SK-N-MC (cell line): ENCODE data around the gene COL1A2.

ENCODE experiments used
- DNase-seq: peaks from one replicate; pipeline ENCODE4 v3.0.0-alpha.2; 2011; ENCODE audit warnings: low read depth, low spot score
- H3K27ac ChIP-seq: fragments of 200-600 bp; sonication (generic); 2 replicates; pipeline ENCODE4 v1.5.1; 2016; ENCODE audit warnings: mixed run types
- H3K36me3 ChIP-seq: fragments of 200-600 bp; sonication (generic); 2 replicates; pipeline ENCODE4 v1.6.1; 2017; ENCODE audit warnings: antibody characterized with exemption, low read length, mixed read lengths; ENCODE audit not compliant: insufficient read depth
- H3K4me3 ChIP-seq: fragments of 200-600 bp; sonication (generic); 2 replicates; pipeline ENCODE4 v1.5.1; 2016
- H3K9ac ChIP-seq: fragments of 200-600 bp; sonication (generic); 2 replicates; pipeline ENCODE4 v1.8.0; 2017; ENCODE audit warnings: mixed run types, mixed read lengths; ENCODE audit not compliant: insufficient read length
- H3K9me3 ChIP-seq: fragments of 200-600 bp; sonication (generic); 2 replicates; pipeline ENCODE4 v1.6.1; 2017; ENCODE audit warnings: low read depth, mild to moderate bottlenecking, antibody characterized with exemption, low read length, moderate library complexity, mixed read lengths
- EZH2 ChIP-seq: fragments of 200-600 bp; sonication (generic); IDR thresholded peaks from one replicate; pipeline ENCODE4 v1.6.1; 2017; ENCODE audit warnings: antibody characterized with exemption
- FOXP2 ChIP-seq: optimal IDR thresholded peaks from 2 replicates; pipeline ENCODE3; 2011; ENCODE audit warnings: mild to moderate bottlenecking, moderate library complexity; ENCODE audit not compliant: insufficient read depth; ENCODE audit errors: extremely low read length, control extremely low read depth
- POLR2AphosphoS5 ChIP-seq: IDR thresholded peaks from 2 replicates; pipeline ENCODE4 v1.6.1; 2012; ENCODE audit warnings: mild to moderate bottlenecking, low read depth, low read length, borderline replicate concordance

COL1A2 gene

DNA sequence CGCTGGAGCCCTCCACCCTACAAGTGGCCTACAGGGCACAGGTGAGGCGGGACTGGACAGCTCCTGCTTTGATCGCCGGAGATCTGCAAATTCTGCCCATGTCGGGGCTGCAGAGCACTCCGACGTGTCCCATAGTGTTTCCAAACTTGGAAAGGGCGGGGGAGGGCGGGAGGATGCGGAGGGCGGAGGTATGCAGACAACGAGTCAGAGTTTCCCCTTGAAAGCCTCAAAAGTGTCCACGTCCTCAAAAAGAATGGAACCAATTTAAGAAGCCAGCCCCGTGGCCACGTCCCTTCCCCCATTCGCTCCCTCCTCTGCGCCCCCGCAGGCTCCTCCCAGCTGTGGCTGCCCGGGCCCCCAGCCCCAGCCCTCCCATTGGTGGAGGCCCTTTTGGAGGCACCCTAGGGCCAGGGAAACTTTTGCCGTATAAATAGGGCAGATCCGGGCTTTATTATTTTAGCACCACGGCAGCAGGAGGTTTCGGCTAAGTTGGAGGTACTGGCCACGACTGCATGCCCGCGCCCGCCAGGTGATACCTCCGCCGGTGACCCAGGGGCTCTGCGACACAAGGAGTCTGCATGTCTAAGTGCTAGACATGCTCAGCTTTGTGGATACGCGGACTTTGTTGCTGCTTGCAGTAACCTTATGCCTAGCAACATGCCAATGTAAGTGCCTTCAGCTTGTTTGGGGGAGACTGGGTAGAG lies at the start of gene COL1A2:
COL1A2 (plus strand) TSS at position 459 of the 704 bp plus-strand sequence; CDS start at position 596, 137 bp downstream.
- DNase-seq: no peak
- Histone ChIP-seq H3K27ac (peak within 1 kb of the TSS; percentile 90), H3K9ac (peak within 1 kb of the TSS; percentile 78)

DNA sequence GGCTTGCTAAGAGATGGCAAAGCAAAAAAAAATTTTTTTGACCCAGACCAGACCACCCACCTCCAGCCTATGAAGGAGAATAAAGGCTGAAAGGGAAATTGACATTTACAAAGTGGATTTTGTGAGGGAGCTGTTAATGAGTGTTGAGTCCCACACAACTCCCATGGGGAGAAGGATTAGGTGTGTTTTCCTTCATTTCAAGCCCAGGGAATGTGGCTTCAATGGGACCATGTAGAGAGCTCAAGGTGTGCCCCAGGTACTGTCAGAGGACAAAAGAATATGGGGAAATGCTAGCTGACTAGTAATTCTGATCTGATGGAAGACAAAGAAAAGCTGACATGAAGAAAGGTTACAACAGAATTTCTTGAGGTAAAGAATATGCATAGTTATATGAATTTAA lies 48.8 kb upstream of the COL1A2 start:
- H3K9ac ChIP-seq: no peak overlapping the region
- TF ChIP-seq EZH2 (no peak), FOXP2 (no peak), POLR2AphosphoS5 (no peak)
- H3K4me3 ChIP-seq: no peak overlapping the region
- H3K9me3 ChIP-seq: no peaks in the 10 kb centered on the region
- no peaks in the 10 kb centered on the region for H3K36me3 ChIP-seq
- DNase-seq: no peak
- H3K27ac ChIP-seq: no peak overlapping the region

More for the DNA sequence above, at the start of gene COL1A2:
- TF ChIP-seq EZH2 (no peak), POLR2AphosphoS5 (peak; percentile 81), FOXP2 (no peak)
- Histone ChIP-seq H3K36me3 (peaks cover 14% of the 10 kb centered on the region), H3K4me3 (peak within 1 kb of the TSS; percentile 89), H3K9me3 (no peaks in the 10 kb centered on the region)

DNA sequence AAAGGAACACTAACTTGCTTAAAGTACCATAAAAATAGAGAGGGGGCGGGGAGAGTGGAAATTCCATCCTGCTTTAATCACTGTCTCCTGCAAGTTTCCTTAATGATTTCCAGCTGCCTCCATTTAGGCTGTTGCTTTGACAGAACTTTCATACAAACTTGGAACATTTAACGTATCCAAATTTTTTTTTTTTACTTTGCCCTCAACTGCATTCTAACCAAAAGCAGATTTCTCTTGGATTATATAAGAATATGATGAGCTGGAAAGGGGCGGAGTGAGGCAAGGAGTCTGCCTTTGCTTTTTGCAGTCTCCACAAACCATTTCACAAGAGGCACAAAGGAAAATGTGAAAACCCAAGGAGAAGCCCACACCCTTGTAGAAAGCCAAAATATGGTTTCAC lies 46.6 kb upstream of the COL1A2 start:
- Histone ChIP-seq H3K27ac (peak overlapping the region; percentile 100), H3K4me3 (peak overlapping the region; percentile 70), H3K9ac (peak overlapping the region; percentile 83), H3K36me3 (no peaks in the 10 kb centered on the region), H3K9me3 (no peaks in the 10 kb centered on the region)
- TF ChIP-seq POLR2AphosphoS5 (peak; percentile 68; the same call in 1 of the 2 replicates), FOXP2 (no peak)
- peak; percentile 98 for DNase-seq

- no peak overlapping the region for H3K9ac ChIP-seq
- H3K4me3 ChIP-seq: no peak overlapping the region
- H3K36me3 ChIP-seq: no peaks in the 10 kb centered on the region
- DNase-seq: no peak
- no peaks in the 10 kb centered on the region for H3K9me3 ChIP-seq
- H3K27ac ChIP-seq: no peak overlapping the region
- no peak for TF ChIP-seq POLR2AphosphoS5
- no peak for TF ChIP-seq FOXP2
- TF ChIP-seq EZH2: no peak
Observed at GRCh38 chr7:94350734-94351133, 44.0 kb upstream of the COL1A2 start.

DNA sequence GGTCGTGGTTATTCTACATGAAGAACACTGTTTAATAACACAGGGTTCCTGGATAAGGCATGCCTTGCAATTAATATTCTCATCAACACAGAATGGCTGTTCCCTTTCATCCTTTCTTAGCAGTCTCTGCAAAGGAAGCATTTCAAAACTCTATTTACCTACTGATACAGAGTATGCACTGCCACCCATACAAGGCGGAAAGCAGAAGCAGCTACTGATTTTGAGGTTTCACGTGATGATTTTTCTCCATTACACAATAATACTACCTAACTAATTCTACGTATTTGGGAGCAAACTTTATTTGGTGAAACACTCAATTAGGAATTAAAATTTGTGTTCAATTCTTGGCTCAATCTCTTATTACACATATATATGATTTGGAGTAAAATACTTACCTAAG lies 43.0 kb upstream of the COL1A2 start:
- Histone ChIP-seq H3K4me3 (no peak overlapping the region), H3K9me3 (no peaks in the 10 kb centered on the region), H3K27ac (no peak overlapping the region), H3K9ac (no peak overlapping the region), H3K36me3 (no peaks in the 10 kb centered on the region)
- no peak for DNase-seq
- no peak for TF ChIP-seq POLR2AphosphoS5
- no peak for TF ChIP-seq EZH2
- no peak for TF ChIP-seq FOXP2

DNA sequence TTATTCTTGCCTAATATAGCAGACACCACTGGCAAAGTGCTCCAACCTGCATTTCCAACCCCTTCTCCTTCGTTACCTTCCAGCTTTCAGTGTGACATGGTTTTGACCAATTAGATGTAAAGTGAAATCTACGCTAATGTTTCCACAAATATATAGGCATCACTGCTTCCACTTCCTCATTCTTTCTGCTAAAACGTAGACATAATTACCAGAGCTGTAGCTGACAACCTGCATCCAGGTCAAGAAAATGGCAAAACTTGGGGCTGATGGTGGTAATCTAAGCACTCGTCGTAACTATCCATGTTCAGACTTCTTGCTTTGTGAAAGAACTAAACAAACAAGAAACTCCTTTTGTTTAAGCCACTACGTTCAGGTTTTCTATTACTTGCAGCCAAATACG lies 41.8 kb upstream of the COL1A2 start:
- Histone ChIP-seq H3K36me3 (no peaks in the 10 kb centered on the region), H3K4me3 (no peak overlapping the region), H3K27ac (no peak overlapping the region), H3K9me3 (no peaks in the 10 kb centered on the region), H3K9ac (no peak overlapping the region)
- DNase-seq: no peak
- TF ChIP-seq POLR2AphosphoS5: no peak
- no peak for TF ChIP-seq FOXP2
- no peak for TF ChIP-seq EZH2

DNA sequence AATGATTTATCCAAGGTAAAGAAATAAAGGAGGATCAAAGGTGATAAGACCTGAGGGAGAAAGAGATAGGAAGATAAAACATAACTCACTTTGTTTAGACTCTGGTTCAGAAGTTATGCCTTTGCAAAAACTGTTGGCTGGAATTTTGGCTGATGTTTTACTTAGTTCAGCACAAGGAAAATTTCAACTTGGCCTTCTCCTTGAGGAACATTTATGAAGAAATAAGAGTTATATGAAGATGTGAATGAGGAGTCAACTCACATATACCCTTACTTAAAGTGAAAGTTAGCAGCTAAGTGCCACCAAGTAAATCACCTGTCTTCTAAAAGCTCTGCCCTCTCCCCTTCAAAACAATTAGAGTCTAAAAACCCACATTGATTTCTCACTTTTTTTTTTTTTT lies 39.7 kb upstream of the COL1A2 start:
- H3K4me3 ChIP-seq: 0 out of 2 replicates have a peak overlapping the region, but pooled peaks have one; percentile 29
- H3K27ac ChIP-seq: peak overlapping the region; percentile 80
- no peak for TF ChIP-seq EZH2
- no peak for TF ChIP-seq FOXP2
- no peak for TF ChIP-seq POLR2AphosphoS5
- no peak for DNase-seq
- H3K9me3 ChIP-seq: no peaks in the 10 kb centered on the region; the same call in 1 of the 2 replicates
- no peaks in the 10 kb centered on the region for H3K36me3 ChIP-seq
- H3K9ac ChIP-seq: no peak overlapping the region

DNA sequence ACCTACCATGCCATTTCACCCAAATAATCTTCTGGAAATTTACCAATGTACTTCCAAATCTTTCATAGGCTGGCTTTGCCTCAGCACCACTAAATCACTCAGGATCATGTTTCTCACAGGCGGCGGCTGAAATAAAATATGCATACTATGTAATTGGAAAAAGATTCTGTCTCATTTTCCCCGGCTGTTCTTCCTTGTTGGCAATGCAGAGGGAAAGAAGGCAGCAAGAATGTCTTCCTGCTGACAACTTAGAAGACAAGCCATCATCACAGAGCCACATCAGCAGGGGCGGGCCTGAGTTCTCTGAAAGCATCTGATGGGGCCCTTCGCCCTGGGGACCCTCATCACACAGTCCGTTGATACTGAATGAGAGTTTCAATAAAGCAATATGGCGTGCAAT lies 39.2 kb upstream of the COL1A2 start:
- no peak for TF ChIP-seq POLR2AphosphoS5
- no peak for TF ChIP-seq EZH2
- TF ChIP-seq FOXP2: no peak
- H3K9me3 ChIP-seq: no peaks in the 10 kb centered on the region; the same call in 1 of the 2 replicates
- H3K9ac ChIP-seq: no peak overlapping the region
- H3K36me3 ChIP-seq: no peaks in the 10 kb centered on the region
- 0 out of 2 replicates have a peak overlapping the region, but pooled peaks have one; percentile 29 for H3K4me3 ChIP-seq
- peak overlapping the region; percentile 80 for H3K27ac ChIP-seq
- no peak for DNase-seq
